ENCODE measurements around the gene ARHGEF11.

GRCh38 chr1:156903328-156904091, 142.0 kb downstream of the ARHGEF11 start:
- no peak for TF ChIP-seq CTCF (conservative IDR thresholded peaks at IDR 0.05)
- no peak for TF ChIP-seq ZFX (IDR thresholded peaks at IDR 0.05)
